ENCODE results near the gene PLD4.
A peak's percentile ranks its signal among the peaks of the same experiment; 100 is the strongest.

The PLD4 gene

GRCh38 chr14:104929268-104930230 is 4.9 kb downstream of the PLD4 start:
- no peak for DNase-seq

- peak; percentile 54 for DNase-seq
These were observed 6.0 kb downstream of the PLD4 start for GRCh38 chr14:104930526-104931303.

GRCh38 chr14:104931304-104931770 is 6.7 kb downstream of the PLD4 start:
- DNase-seq: peak; percentile 63

GRCh38 chr14:104931771-104932675 is 7.3 kb downstream of the PLD4 start:
- peak; percentile 71 for DNase-seq

- DNase-seq: peak; percentile 90
These were observed 8.3 kb downstream of the PLD4 start for GRCh38 chr14:104932676-104933631.

- peak; percentile 29 for DNase-seq
These were observed 9.4 kb downstream of the PLD4 start for GRCh38 chr14:104933746-104934733.

GRCh38 chr14:104935026-104935650 is 10.5 kb downstream of the PLD4 start:
- DNase-seq: no peak

GRCh38 chr14:104935955-104936354 is 11.3 kb downstream of the PLD4 start:
- DNase-seq: no peak

- no peak for DNase-seq
These were observed 11.9 kb downstream of the PLD4 start for GRCh38 chr14:104936361-104937155.

- no peak for DNase-seq
These were observed 12.5 kb downstream of the PLD4 start for GRCh38 chr14:104937161-104937560.

GRCh38 chr14:104937694-104938365 is 13.2 kb downstream of the PLD4 start:
- DNase-seq: no peak

GRCh38 chr14:104938436-104938835 is 13.8 kb downstream of the PLD4 start:
- DNase-seq: no peak

GRCh38 chr14:104938960-104939359 is 14.3 kb downstream of the PLD4 start:
- no peak for DNase-seq

GRCh38 chr14:104939666-104940410 is 15.2 kb downstream of the PLD4 start:
- no peak for DNase-seq

- DNase-seq: no peak
These were observed 16.0 kb downstream of the PLD4 start for GRCh38 chr14:104940526-104941150.

- DNase-seq: no peak
These were observed 17.1 kb downstream of the PLD4 start for GRCh38 chr14:104941508-104942365.

All from retina (tissue), 1 donor.